PC-9 (cell line): Measurements from ENCODE around the gene TOMM34.

Source experiments
- EZH2 ChIP-seq: fragments of 200-600 bp; sonication (generic); IDR thresholded peaks from 2 replicates; pipeline ENCODE4 v1.8.0; 2017; ENCODE audit warnings: antibody characterized with exemption, low read depth
- TF ChIP-seq, protein P1 (sequence below): fragments of 200-600 bp; sonication (generic); conservative IDR thresholded peaks from 2 replicates; pipeline ENCODE4 v1.6.1; 2017; ENCODE audit warnings: mixed run types, antibody characterized with exemption, mild to moderate bottlenecking, moderate library complexity

- TF ChIP-seq, protein P1, sequence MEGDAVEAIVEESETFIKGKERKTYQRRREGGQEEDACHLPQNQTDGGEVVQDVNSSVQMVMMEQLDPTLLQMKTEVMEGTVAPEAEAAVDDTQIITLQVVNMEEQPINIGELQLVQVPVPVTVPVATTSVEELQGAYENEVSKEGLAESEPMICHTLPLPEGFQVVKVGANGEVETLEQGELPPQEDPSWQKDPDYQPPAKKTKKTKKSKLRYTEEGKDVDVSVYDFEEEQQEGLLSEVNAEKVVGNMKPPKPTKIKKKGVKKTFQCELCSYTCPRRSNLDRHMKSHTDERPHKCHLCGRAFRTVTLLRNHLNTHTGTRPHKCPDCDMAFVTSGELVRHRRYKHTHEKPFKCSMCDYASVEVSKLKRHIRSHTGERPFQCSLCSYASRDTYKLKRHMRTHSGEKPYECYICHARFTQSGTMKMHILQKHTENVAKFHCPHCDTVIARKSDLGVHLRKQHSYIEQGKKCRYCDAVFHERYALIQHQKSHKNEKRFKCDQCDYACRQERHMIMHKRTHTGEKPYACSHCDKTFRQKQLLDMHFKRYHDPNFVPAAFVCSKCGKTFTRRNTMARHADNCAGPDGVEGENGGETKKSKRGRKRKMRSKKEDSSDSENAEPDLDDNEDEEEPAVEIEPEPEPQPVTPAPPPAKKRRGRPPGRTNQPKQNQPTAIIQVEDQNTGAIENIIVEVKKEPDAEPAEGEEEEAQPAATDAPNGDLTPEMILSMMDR: no peak
- no peak for TF ChIP-seq EZH2
Observed at GRCh38 chr20:44921447-44921846, 38.8 kb downstream of the TOMM34 start.
